Mucosa of descending colon (tissue), 3 donors: ENCODE measurements around the gene C16orf92. TPM values are rescaled to one million over a fixed set of nuclear protein-coding genes. Genes with fewer than 3 reads are reported as not detected.

Experiments
- ATAC-seq: fragments of 200-7000 bp; cut with Tn5 transposase; one replicate; pipeline ENCODE4 v1.9.1; 2020; ENCODE audit warnings: mild to moderate bottlenecking, moderate library complexity
- DNase-seq, 3 donors: peaks; one replicate each; pipeline ENCODE4 v3.0.0-alpha.2; 2020
- H3K36me3 ChIP-seq: fragments of 200-600 bp; one replicate; pipeline ENCODE4 v1.8.0; 2021; ENCODE audit warnings: low read depth, mild to moderate bottlenecking
- H3K4me1 ChIP-seq: fragments of 200-600 bp; one replicate; pipeline ENCODE4 v1.8.0; 2021; ENCODE audit warnings: low read depth, mild to moderate bottlenecking
- H3K4me3 ChIP-seq: fragments of 200-600 bp; one replicate; pipeline ENCODE4 v1.8.0; 2021; ENCODE audit warnings: mild to moderate bottlenecking
- H3K9me3 ChIP-seq: fragments of 200-600 bp; one replicate; pipeline ENCODE4 v1.8.0; 2021; ENCODE audit warnings: mild to moderate bottlenecking
- CTCF ChIP-seq: fragments of 200-600 bp; IDR thresholded peaks from one replicate; pipeline ENCODE4 v1.8.0; 2022; ENCODE audit warnings: antibody characterized with exemption, mild to moderate bottlenecking
- intact Hi-C, 2 donors: fragments of 100-400 bp; cut with DNase I in 1 of 2; cut with micrococcal nuclease in 1 of 2; formaldehyde crosslinking; loops; one replicate each; pipeline versions ENCODE4 v1.11.0 to v1.11.1; 2022; cut with DNase I, micrococcal nuclease
- total RNA-seq, 3 donors: library from RNA; stranded (reverse); fragmentation: NEBNext Ultra II Directional in 2 of 3; extraction: Animal tissue kit (Norgen Biotek cat#: 25700) in 2 of 3; gene quantifications; one replicate each; pipeline versions ENCODE4 v1.2.1 to v1.2.4, GENCODE V29; 2021 to 2023
- donor health status: DM: no; HTN: no; CAD: no; lungs with moderate emphysema.
- donor health status: DM: no; HTN: no; CAD: no.
- donor health status: DM: no; HTN: yes; CAD: no.

Gene C16orf92
- total RNA-seq, 3 donors from 2014 or later: not detected

GRCh38 chr16:29995324-29995910 is 27.6 kb upstream of the C16orf92 start, which contains the start of gene HIRIP3:
Gene HIRIP3 (minus strand): TSS chr16:29995617. CDS start chr16:29995605, 12 bp downstream.
- Histone ChIP-seq H3K36me3 (no peaks in the 10 kb centered on the region), H3K9me3 (no peaks in the 10 kb centered on the region), H3K4me1 (peaks cover 20% of the 10 kb centered on the region), H3K4me3 (peak within 1 kb of the TSS; percentile 49)
- intact Hi-C loops: no loop called here
- peak; percentile 80 for ATAC-seq
- TF ChIP-seq CTCF: no peak
- peak; percentile 89 to 92 (median 91) for DNase-seq

DNA sequence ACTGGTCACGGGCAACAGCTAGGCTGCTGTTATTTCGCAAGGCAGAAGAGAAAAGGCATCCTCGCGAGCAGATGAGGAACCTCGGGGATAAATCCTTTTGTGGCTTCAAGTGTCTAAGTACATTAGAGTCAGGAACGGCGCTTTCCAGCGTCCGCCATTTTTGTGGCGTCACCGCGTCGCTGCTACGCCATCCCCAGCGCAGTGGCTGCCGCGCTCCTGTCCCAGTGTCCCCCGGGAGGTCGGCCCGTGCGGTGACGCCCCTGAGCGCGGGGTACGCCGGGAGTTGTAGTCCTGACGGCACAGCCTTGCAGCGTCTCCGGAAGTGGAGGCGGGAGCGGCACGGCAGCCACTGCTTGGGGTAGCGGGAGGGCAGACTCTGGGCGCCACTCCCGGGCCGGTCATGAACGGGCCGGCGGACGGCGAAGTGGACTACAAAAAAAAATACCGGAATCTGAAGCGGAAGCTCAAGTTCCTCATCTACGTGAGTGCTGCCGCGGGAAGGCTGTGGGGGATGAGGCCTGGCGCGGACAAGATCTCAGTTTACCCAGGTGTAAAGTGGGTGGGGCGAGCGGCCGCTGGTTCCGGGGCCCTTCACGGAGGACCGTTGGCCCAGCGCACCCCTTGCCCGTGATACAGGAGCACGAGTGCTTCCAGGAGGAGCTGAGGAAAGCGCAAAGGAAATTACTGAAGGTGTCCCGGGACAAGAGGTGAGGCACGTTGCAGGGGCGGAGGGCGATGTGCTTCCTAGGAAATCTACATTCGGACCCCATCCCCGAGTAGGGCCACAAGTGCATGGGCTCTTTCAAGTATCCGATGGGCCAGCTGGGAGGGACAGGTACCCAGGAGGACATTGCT is 26.9 kb upstream of the C16orf92 start, which contains the start of gene INO80E:
TSS of gene INO80E (plus strand) at position 331 of the 855 bp plus-strand sequence. CDS start at position 401, 70 bp downstream.
- intact Hi-C loops: no loop called here
- peaks cover 17% of the 10 kb centered on the region for H3K4me1 ChIP-seq
- H3K36me3 ChIP-seq: no peaks in the 10 kb centered on the region
- TF ChIP-seq CTCF: peak; percentile 18
- H3K4me3 ChIP-seq: peak within 1 kb of the TSS; percentile 49
- no peaks in the 10 kb centered on the region for H3K9me3 ChIP-seq
- ATAC-seq: peak; percentile 97
- peak; percentile 98 to 100 (median 99) for DNase-seq

- ATAC-seq (no peak), DNase-seq (no peak)
- H3K4me1 ChIP-seq: peaks cover 17% of the 10 kb centered on the region
- H3K36me3 ChIP-seq: no peaks in the 10 kb centered on the region
- no peaks in the 10 kb centered on the region for H3K9me3 ChIP-seq
- no peak for TF ChIP-seq CTCF
- intact Hi-C loops: no loop called here
- peak overlapping the region; percentile 49 for H3K4me3 ChIP-seq
Measured at GRCh38 chr16:29996766-29997250, 26.2 kb upstream of the C16orf92 start.

DNA sequence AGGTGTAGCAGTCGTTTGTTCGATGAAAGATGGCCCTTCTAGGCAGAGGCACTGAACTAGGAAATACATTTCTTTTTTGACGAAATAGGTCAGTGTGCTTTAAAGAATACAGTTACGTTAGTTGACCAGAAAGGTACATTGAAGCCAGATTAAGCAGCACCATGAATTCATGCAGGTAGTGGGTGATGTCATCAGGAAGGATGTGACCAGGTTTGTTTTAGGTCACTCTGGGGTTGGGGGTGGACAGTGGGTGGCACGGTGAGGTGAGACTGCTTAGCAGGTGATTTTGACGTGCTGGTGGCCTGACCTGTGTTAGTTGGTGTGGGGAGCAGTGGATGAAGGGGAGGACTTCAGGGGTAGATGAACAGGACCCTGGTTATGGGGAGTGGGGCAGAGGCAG is 23.4 kb upstream of the C16orf92 start:
- ATAC-seq (no peak), DNase-seq (no peak)
- intact Hi-C loops: no loop called here
- H3K36me3 ChIP-seq: no peaks in the 10 kb centered on the region
- H3K4me1 ChIP-seq: peaks cover 12% of the 10 kb centered on the region
- no peak overlapping the region for H3K4me3 ChIP-seq
- TF ChIP-seq CTCF: no peak
- no peaks in the 10 kb centered on the region for H3K9me3 ChIP-seq

DNA sequence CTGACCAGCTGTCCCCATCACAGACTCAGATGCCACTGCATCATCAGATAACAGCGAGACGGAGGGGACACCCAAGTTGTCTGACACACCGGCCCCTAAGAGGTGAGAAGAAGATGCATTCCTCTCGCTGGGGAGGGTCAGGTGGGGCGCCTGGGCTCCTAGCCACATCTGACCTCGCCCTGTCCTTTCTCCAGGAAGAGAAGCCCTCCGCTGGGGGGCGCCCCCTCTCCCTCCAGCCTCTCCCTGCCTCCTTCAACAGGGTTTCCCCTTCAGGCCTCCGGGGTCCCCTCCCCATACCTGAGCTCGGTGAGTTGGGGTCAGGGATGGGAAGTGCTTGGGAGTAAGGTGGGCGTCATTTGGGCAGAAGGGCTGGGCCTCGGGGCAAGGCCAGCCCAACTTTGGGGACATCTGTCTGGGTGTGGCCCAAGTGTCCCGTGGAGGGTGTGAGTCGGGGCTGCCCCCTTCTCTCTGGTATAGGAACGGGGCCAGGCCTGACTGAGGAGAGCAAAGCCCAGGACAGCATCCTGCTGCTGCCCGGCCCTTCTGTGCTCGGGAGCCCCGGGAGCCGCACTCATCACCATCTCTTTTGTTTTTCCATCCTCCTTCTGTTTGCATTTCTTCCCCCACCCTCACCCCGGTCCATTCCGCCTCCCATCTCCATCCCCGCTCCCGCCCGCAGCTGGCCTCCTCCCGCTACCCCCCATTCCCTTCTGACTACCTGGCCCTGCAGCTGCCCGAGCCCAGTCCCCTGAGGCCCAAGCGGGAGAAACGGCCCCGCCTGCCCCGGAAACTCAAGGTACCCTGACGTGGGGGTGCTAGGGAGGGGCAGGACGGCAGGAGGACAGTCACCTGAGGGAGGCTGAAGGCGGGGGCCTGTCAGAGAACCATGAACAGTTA is 22.0 kb upstream of the C16orf92 start:
- no peaks in the 10 kb centered on the region for H3K9me3 ChIP-seq
- peaks cover 8% of the 10 kb centered on the region for H3K4me1 ChIP-seq
- no peak overlapping the region for H3K4me3 ChIP-seq
- intact Hi-C loops: no loop called here
- TF ChIP-seq CTCF: no peak
- H3K36me3 ChIP-seq: no peaks in the 10 kb centered on the region
- ATAC-seq (no peak), DNase-seq (no peak)
